Stimulated activated CD8-positive, alpha-beta memory T cell treated with anti-CD3 and anti-CD28 coated beads, Interleukin-4, amount 100 ng/mL, for 1 hour (primary cell): ENCODE measurements around the gene GTF2F2.

Experiments
- DNase-seq, 2 donors: peaks; one replicate each; pipeline ENCODE4 v3.0.0-alpha.2; 2020; ENCODE audit warnings: low read depth in 2 of 2, low spot score in 1 of 2

The GTF2F2 gene

GRCh38 chr13:45209229-45209628 lies 88.9 kb downstream of the GTF2F2 start:
- no peak for DNase-seq

- no peak for DNase-seq
Observed at GRCh38 chr13:45215392-45216077, 95.2 kb downstream of the GTF2F2 start.

- DNase-seq = no peak
Observed at GRCh38 chr13:45216193-45216592, 95.9 kb downstream of the GTF2F2 start.

- no peak for DNase-seq
Observed at GRCh38 chr13:45218689-45219088, 98.4 kb downstream of the GTF2F2 start.

- DNase-seq = no peak
Observed at GRCh38 chr13:45219123-45219891, 99.0 kb downstream of the GTF2F2 start.

GRCh38 chr13:45219938-45220375 lies 99.6 kb downstream of the GTF2F2 start:
- DNase-seq = no peak

- no peak for DNase-seq
Observed at GRCh38 chr13:45220403-45220802, 100.1 kb downstream of the GTF2F2 start.

- DNase-seq = no peak
Observed at GRCh38 chr13:45222516-45222915, 102.2 kb downstream of the GTF2F2 start.

- DNase-seq = no peak
Observed at GRCh38 chr13:45222919-45223318, 102.6 kb downstream of the GTF2F2 start.

GRCh38 chr13:45224176-45224575 lies 103.9 kb downstream of the GTF2F2 start:
- no peak for DNase-seq

GRCh38 chr13:45225370-45225769 lies 105.1 kb downstream of the GTF2F2 start:
- DNase-seq = no peak

GRCh38 chr13:45226024-45226423 lies 105.7 kb downstream of the GTF2F2 start:
- no peak for DNase-seq

- DNase-seq = no peak
Observed at GRCh38 chr13:45228002-45228401, 107.7 kb downstream of the GTF2F2 start.

- DNase-seq = no peak
Observed at GRCh38 chr13:45229172-45229571, 108.9 kb downstream of the GTF2F2 start.

GRCh38 chr13:45231305-45231704 lies 111.0 kb downstream of the GTF2F2 start:
- no peak for DNase-seq

- DNase-seq = no peak
Observed at GRCh38 chr13:45231722-45232121, 111.4 kb downstream of the GTF2F2 start.

GRCh38 chr13:45232591-45232990 lies 112.3 kb downstream of the GTF2F2 start:
- no peak for DNase-seq

- no peak for DNase-seq
Observed at GRCh38 chr13:45238945-45239795, 118.9 kb downstream of the GTF2F2 start.

GRCh38 chr13:45240143-45240542 lies 119.8 kb downstream of the GTF2F2 start:
- DNase-seq = no peak

- DNase-seq = no peak
Observed at GRCh38 chr13:45242070-45242469, 121.8 kb downstream of the GTF2F2 start.

- DNase-seq = no peak
Observed at GRCh38 chr13:45242524-45242923, 122.2 kb downstream of the GTF2F2 start.

GRCh38 chr13:45243077-45243476 lies 122.8 kb downstream of the GTF2F2 start:
- DNase-seq = no peak
